COLO829 (cell line): ENCODE results near the gene KCNAB2.
A peak's percentile ranks its signal among the peaks of the same experiment; 100 is the strongest.

Experiments
- DNase-seq: peaks from one replicate; pipeline ENCODE4 v3.0.0; 2012; ENCODE audit warnings: low spot score

Gene KCNAB2

DNA sequence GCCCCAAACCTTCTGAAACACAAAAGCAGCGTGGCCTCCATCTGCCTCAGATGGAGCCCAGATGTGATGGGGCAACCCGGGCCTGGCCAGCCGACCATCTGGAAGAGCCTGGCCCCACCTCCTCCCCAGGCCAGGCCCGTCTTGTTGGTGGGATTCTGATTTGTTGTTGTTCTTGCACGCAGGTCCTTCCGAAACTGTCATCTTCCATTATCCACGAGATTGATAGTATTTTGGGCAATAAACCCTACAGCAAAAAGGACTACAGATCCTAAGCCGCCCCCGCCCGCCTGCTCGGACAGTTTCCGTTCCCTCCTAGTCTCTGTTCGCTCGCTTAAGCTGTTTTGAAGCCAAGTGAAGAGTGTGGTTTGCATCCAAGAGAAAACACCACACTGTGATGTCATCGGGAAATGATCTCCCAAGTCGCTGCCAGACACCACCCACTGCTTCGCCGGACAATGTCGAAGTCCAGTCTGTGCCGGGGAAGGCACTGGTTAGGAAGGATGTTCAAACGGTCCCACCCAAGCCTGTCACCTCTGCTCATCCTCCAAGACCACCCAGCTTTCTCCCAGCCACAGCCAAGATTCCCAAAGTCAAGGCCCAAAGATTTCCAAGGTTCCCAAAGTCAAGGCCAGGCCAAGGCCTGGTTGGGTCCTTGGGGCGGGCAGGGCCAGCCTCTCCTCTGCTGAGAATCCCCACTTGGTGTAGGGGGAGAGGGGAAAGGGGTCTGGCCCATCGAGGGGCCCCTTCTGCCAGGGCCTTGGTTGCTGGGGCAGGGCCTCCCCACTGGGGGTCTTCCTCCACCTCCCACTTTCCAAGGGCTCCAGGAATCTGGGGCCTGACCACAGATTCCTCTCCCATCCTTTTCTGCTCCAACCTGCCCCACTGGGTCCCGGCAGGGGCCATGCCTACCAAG, 52.9 kb downstream of the KCNAB2 start:
- no peak for DNase-seq

DNA sequence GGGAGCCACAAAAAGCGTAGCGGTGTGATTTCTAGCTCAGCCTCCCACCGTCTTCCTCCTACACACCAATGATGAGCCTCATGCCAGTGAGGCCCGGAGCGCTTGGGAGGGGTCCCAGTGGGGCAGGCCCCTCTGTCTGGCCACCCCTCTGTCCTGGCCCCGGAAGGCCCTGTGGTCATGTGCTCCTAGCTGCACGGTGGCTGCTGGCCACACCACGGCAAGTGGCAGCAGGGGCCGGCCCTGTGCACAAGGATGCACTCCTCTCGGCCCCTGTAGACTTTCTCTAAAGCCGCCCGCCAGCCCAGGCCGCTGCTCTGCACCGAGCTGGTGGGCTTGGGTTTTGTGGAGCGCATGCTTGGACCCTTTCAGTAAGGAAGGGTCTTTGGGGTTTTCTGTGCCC, 53.6 kb downstream of the KCNAB2 start:
- DNase-seq = no peak

- DNase-seq = no peak
These were observed 54.4 kb downstream of the KCNAB2 start for GRCh38 chr1:6099787-6100765.

DNA sequence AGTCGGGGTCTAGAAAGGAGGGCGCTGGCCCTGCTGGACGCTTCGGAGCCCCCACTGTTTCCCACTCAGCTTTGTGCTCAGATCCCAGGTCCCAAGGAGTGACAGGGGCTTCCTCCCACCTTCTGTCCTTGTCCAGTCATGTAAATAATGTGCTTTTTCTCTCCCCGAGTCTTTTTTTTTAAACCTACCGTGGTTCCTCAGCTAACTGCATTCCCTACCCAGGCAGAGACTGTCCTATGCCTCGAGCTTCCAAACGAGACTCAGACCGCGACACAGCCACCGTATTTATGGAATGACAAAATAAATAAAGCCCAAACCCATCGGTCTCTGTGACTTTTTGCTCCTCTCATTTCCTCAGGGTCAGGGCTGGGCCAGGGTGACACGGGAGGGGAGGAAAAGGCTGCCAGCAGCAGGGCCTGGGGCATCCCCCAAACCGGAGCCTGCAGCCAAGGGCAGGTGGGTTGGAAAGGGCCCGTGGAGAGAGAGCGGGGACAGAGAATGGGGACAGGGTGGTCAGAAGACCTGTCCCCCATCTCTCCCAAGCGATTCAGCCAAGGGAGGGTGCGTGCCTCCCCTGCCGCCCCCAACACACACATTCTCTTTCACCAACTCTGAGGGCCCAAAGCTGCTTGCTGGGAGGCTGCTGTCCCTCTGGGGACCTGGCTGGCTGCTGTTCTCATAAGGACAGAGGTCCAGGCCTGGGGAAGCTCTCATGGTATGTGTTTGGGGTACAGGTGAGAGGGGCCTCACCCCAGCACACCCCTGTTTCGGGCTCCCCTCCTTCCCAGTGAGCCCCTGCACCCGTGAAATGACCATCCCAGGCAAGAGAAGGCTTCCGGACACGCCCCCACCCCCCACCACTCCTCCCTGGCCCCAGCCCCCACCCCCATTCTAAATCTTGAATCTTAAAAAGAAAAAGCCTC, 55.4 kb downstream of the KCNAB2 start:
- no peak for DNase-seq

GRCh38 chr1:6101826-6102531, 56.3 kb downstream of the KCNAB2 start:
- DNase-seq = no peak

- DNase-seq = no peak
These were observed 56.8 kb downstream of the KCNAB2 start for GRCh38 chr1:6102532-6102845.

- DNase-seq = no peak
These were observed 57.6 kb downstream of the KCNAB2 start for GRCh38 chr1:6103111-6103853.

DNA sequence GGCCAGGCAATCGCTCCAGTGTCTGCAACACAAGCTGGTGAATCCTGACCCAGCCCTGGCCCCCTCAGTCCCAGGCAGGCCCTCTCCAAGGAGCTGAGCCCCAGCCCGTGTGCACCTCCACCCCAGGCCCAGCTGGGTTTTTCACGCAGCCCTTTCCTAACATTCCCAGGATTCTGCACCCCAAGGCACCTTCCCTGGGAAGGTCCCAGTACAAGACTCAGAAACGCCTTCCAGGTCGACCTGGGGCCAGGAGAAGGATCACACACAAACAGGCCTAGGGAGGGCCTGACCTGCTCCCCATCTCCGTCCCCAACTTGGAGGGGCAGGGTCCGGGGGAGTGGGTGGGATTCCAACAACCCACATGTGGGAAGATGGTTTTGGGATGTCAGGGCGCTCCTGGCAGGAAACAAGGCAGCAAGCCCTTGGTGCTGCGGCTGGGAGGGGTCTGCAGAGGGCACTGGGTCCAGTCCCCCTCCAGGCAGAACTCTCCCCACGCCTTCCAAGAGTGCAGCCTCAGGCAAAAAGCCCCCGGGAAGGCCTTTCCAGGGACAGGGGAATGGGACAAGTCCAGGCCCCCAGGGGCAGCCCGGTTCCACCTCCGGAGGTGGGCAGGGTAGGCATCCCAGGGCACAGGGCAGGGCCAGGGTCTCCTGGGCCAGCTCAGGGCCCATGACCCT, 58.3 kb downstream of the KCNAB2 start:
- DNase-seq = no peak

DNA sequence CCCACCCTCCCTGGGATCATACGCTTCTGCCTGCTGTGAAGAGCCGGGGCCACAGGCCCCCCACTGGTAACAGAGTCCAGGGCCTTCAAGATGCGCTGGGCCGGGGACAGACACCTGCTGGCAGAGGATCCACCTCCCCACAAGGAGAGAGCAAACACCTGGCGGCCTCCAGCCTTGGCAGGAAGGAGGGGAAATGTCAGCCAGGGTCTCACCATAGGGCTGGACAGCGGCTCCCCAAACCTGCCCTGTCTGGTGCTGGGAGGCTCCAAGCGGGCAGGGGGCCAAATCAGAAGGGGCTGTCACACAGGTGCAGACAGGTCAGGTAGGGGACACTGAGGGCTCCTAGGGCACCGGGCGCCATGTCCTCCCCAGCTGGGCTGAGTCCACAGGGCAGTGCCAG, 58.9 kb downstream of the KCNAB2 start:
- DNase-seq = no peak

DNA sequence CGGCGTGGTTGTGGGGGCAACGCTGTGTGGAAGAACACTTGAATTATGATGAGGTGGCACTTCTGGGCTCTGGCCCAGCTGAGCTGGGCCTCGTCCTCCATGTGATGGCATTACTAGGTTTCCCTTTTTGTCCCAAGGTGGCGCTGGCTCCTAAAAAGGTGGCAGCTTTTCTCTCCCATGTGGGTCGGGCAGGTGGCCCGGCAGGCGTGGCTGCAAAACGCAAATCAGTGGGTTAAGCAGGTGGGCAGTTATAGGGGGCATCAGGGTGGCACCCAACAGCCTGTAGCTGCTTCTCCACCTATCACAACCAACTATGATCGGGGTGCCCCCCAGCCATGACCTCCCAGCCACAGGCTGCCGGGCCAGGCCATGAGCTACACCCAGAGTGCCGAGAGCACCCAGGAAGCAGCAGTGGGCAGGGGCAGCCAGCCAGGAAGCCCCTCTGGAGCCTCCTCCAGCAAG, 59.6 kb downstream of the KCNAB2 start:
- no peak for DNase-seq

- DNase-seq = no peak
These were observed 60.1 kb downstream of the KCNAB2 start for GRCh38 chr1:6105763-6106162.

DNA sequence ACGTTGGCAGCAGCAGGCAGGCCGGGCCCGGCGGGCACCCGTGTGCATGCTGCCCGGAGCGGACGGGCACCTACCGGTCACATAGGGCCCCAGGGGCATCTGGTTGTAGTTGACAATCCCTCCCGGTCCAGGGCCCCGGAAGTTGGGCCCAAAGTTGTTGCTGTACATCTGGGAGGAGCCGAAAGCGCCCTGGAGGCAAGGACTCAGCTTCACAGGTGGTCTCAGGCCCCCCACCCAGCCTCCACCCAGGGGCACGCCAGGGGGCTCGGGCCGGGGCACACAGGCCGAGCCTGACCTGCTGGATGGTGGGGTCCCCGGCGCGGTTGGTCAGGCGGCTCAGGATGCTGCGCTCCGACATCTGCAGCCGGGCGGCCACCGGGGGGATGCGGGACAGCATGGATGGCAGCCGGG, 60.6 kb downstream of the KCNAB2 start:
- no peak for DNase-seq

GRCh38 chr1:6106977-6107376, 61.3 kb downstream of the KCNAB2 start:
- DNase-seq = no peak

GRCh38 chr1:6107409-6108356, 62.0 kb downstream of the KCNAB2 start:
- DNase-seq = no peak

DNA sequence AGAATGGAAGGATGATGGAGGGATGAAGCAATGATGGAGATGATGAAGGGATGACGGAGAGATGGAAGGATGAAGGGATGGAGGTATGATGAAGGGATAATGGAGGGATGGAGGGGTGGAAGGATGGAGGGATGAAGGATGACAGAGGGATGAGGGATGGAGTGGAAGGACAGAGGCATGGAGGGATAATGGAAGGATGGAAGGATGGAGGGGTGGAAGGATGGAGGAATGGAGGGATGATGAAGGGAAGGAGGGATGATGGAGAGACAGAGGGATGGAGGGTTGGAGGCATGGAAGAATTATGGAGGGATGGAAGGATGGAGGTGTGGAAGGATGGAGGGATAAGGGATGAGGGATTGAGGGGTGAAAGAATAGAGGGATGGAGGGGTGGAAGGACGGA, 62.8 kb downstream of the KCNAB2 start:
- DNase-seq = no peak

GRCh38 chr1:6108937-6109614, 63.4 kb downstream of the KCNAB2 start:
- peak; percentile 25 for DNase-seq

GRCh38 chr1:6109688-6110087, 64.0 kb downstream of the KCNAB2 start:
- no peak for DNase-seq

- DNase-seq = no peak
These were observed 64.6 kb downstream of the KCNAB2 start for GRCh38 chr1:6110326-6110725.
